Measurements from ENCODE around the gene ATG7.

Gene ATG7

GRCh38 chr3:11363715-11364114 lies 91.5 kb downstream of the ATG7 start:
- no peak overlapping the region for H3K9ac ChIP-seq (ENCODE audit: low read length)
- no peak overlapping the region for H3K27ac ChIP-seq (ENCODE audit: low read depth, low read length)
- peaks cover 8% of the 10 kb centered on the region for H3K4me1 ChIP-seq (ENCODE audit: insufficient read depth, low read length)
- peaks cover 36% of the 10 kb centered on the region for H3K36me3 ChIP-seq (ENCODE audit: insufficient read depth, low read length)
- no peak overlapping the region for H3K4me3 ChIP-seq (ENCODE audit: low read depth in 1 of 2, low read length in 2 of 2)
- no peaks in the 10 kb centered on the region for H3K27me3 ChIP-seq (ENCODE audit: control insufficient read depth in 1 of 2, insufficient read depth in 2 of 2, low read length in 2 of 2)
- no peaks in the 10 kb centered on the region for H3K9me3 ChIP-seq (ENCODE audit: low read length)

- peaks cover 35% of the 10 kb centered on the region for H3K36me3 ChIP-seq (ENCODE audit: insufficient read depth, low read length)
- no peak overlapping the region for H3K27ac ChIP-seq (ENCODE audit: low read depth, low read length)
- no peak overlapping the region for H3K4me3 ChIP-seq (ENCODE audit: low read depth in 1 of 2, low read length in 2 of 2)
- no peak overlapping the region for H3K9ac ChIP-seq (ENCODE audit: low read length)
- peaks cover 8% of the 10 kb centered on the region for H3K4me1 ChIP-seq (ENCODE audit: insufficient read depth, low read length)
- no peaks in the 10 kb centered on the region for H3K9me3 ChIP-seq (ENCODE audit: low read length)
- H3K27me3 ChIP-seq (ENCODE audit: control insufficient read depth in 1 of 2, insufficient read depth in 2 of 2, low read length in 2 of 2), result no peaks in the 10 kb centered on the region
Measured at GRCh38 chr3:11364181-11364580, 92.0 kb downstream of the ATG7 start.

- peaks cover 27% of the 10 kb centered on the region for H3K36me3 ChIP-seq (ENCODE audit: insufficient read depth, low read length)
- peaks cover 14% of the 10 kb centered on the region for H3K4me1 ChIP-seq (ENCODE audit: insufficient read depth, low read length)
- H3K4me3 ChIP-seq (ENCODE audit: low read depth in 1 of 2, low read length in 2 of 2), result no peak overlapping the region
- no peaks in the 10 kb centered on the region for H3K27me3 ChIP-seq (ENCODE audit: control insufficient read depth in 1 of 2, insufficient read depth in 2 of 2, low read length in 2 of 2)
- H3K9me3 ChIP-seq (ENCODE audit: low read length), result no peaks in the 10 kb centered on the region
- H3K27ac ChIP-seq (ENCODE audit: low read depth, low read length), result no peak overlapping the region
- no peak overlapping the region for H3K9ac ChIP-seq (ENCODE audit: low read length)
Measured at GRCh38 chr3:11367143-11367693, 95.0 kb downstream of the ATG7 start.

GRCh38 chr3:11370191-11370590 lies 98.0 kb downstream of the ATG7 start:
- Histone ChIP-seq H3K36me3 (ENCODE audit: insufficient read depth, low read length) (peaks cover 9% of the 10 kb centered on the region), H3K27ac (ENCODE audit: low read depth, low read length) (no peak overlapping the region), H3K4me3 (ENCODE audit: low read depth in 1 of 2, low read length in 2 of 2) (no peak overlapping the region), H3K9me3 (ENCODE audit: low read length) (no peaks in the 10 kb centered on the region), H3K9ac (ENCODE audit: low read length) (no peak overlapping the region), H3K27me3 (ENCODE audit: control insufficient read depth in 1 of 2, insufficient read depth in 2 of 2, low read length in 2 of 2) (no peaks in the 10 kb centered on the region), H3K4me1 (ENCODE audit: insufficient read depth, low read length) (peaks cover 14% of the 10 kb centered on the region)

GRCh38 chr3:11370966-11371365 lies 98.8 kb downstream of the ATG7 start:
- no peak overlapping the region for H3K27ac ChIP-seq (ENCODE audit: low read depth, low read length)
- no peaks in the 10 kb centered on the region for H3K9me3 ChIP-seq (ENCODE audit: low read length)
- H3K4me1 ChIP-seq (ENCODE audit: insufficient read depth, low read length), result peaks cover 14% of the 10 kb centered on the region
- no peak overlapping the region for H3K4me3 ChIP-seq (ENCODE audit: low read depth in 1 of 2, low read length in 2 of 2)
- H3K36me3 ChIP-seq (ENCODE audit: insufficient read depth, low read length), result peaks cover 5% of the 10 kb centered on the region
- no peaks in the 10 kb centered on the region for H3K27me3 ChIP-seq (ENCODE audit: control insufficient read depth in 1 of 2, insufficient read depth in 2 of 2, low read length in 2 of 2)
- H3K9ac ChIP-seq (ENCODE audit: low read length), result no peak overlapping the region

GRCh38 chr3:11371747-11372146 lies 99.5 kb downstream of the ATG7 start:
- no peak overlapping the region for H3K9ac ChIP-seq (ENCODE audit: low read length)
- no peak overlapping the region for H3K4me3 ChIP-seq (ENCODE audit: low read depth in 1 of 2, low read length in 2 of 2)
- H3K36me3 ChIP-seq (ENCODE audit: insufficient read depth, low read length), result peaks cover 5% of the 10 kb centered on the region
- H3K27ac ChIP-seq (ENCODE audit: low read depth, low read length), result no peak overlapping the region
- H3K27me3 ChIP-seq (ENCODE audit: control insufficient read depth in 1 of 2, insufficient read depth in 2 of 2, low read length in 2 of 2), result no peaks in the 10 kb centered on the region
- H3K4me1 ChIP-seq (ENCODE audit: insufficient read depth, low read length), result peaks cover 8% of the 10 kb centered on the region
- no peaks in the 10 kb centered on the region for H3K9me3 ChIP-seq (ENCODE audit: low read length)

- Histone ChIP-seq H3K9me3 (ENCODE audit: low read length) (no peaks in the 10 kb centered on the region), H3K9ac (ENCODE audit: low read length) (no peak overlapping the region), H3K27me3 (ENCODE audit: control insufficient read depth in 1 of 2, insufficient read depth in 2 of 2, low read length in 2 of 2) (no peaks in the 10 kb centered on the region), H3K4me3 (ENCODE audit: low read depth in 1 of 2, low read length in 2 of 2) (no peak overlapping the region), H3K4me1 (ENCODE audit: insufficient read depth, low read length) (peaks cover 6% of the 10 kb centered on the region), H3K27ac (ENCODE audit: low read depth, low read length) (no peak overlapping the region), H3K36me3 (ENCODE audit: insufficient read depth, low read length) (peaks cover 5% of the 10 kb centered on the region)
Measured at GRCh38 chr3:11373235-11373634, 101.0 kb downstream of the ATG7 start.

GRCh38 chr3:11373654-11374053 lies 101.5 kb downstream of the ATG7 start:
- H3K9ac ChIP-seq (ENCODE audit: low read length), result no peak overlapping the region
- H3K9me3 ChIP-seq (ENCODE audit: low read length), result no peaks in the 10 kb centered on the region
- H3K36me3 ChIP-seq (ENCODE audit: insufficient read depth, low read length), result peaks cover 5% of the 10 kb centered on the region
- no peak overlapping the region for H3K27ac ChIP-seq (ENCODE audit: low read depth, low read length)
- H3K27me3 ChIP-seq (ENCODE audit: control insufficient read depth in 1 of 2, insufficient read depth in 2 of 2, low read length in 2 of 2), result no peaks in the 10 kb centered on the region
- peaks cover 6% of the 10 kb centered on the region for H3K4me1 ChIP-seq (ENCODE audit: insufficient read depth, low read length)
- H3K4me3 ChIP-seq (ENCODE audit: low read depth in 1 of 2, low read length in 2 of 2), result no peak overlapping the region

- Histone ChIP-seq H3K4me3 (ENCODE audit: low read depth in 1 of 2, low read length in 2 of 2) (no peak overlapping the region), H3K27me3 (ENCODE audit: control insufficient read depth in 1 of 2, insufficient read depth in 2 of 2, low read length in 2 of 2) (no peaks in the 10 kb centered on the region), H3K36me3 (ENCODE audit: insufficient read depth, low read length) (peaks cover 5% of the 10 kb centered on the region), H3K4me1 (ENCODE audit: insufficient read depth, low read length) (peaks cover 13% of the 10 kb centered on the region), H3K27ac (ENCODE audit: low read depth, low read length) (no peak overlapping the region), H3K9me3 (ENCODE audit: low read length) (no peaks in the 10 kb centered on the region), H3K9ac (ENCODE audit: low read length) (no peak overlapping the region)
Measured at GRCh38 chr3:11375333-11376088, 103.3 kb downstream of the ATG7 start.

GRCh38 chr3:11377719-11378118 lies 105.5 kb downstream of the ATG7 start:
- peaks cover 5% of the 10 kb centered on the region for H3K36me3 ChIP-seq (ENCODE audit: insufficient read depth, low read length)
- H3K27ac ChIP-seq (ENCODE audit: low read depth, low read length), result no peak overlapping the region
- H3K27me3 ChIP-seq (ENCODE audit: control insufficient read depth in 1 of 2, insufficient read depth in 2 of 2, low read length in 2 of 2), result no peaks in the 10 kb centered on the region
- H3K9ac ChIP-seq (ENCODE audit: low read length), result no peak overlapping the region
- H3K4me1 ChIP-seq (ENCODE audit: insufficient read depth, low read length), result peaks cover 20% of the 10 kb centered on the region
- no peaks in the 10 kb centered on the region for H3K9me3 ChIP-seq (ENCODE audit: low read length)
- no peak overlapping the region for H3K4me3 ChIP-seq (ENCODE audit: low read depth in 1 of 2, low read length in 2 of 2)

GRCh38 chr3:11379238-11379823 lies 107.1 kb downstream of the ATG7 start:
- Histone ChIP-seq H3K27ac (ENCODE audit: low read depth, low read length) (no peak overlapping the region), H3K4me3 (ENCODE audit: low read depth in 1 of 2, low read length in 2 of 2) (no peak overlapping the region), H3K36me3 (ENCODE audit: insufficient read depth, low read length) (peaks cover 2% of the 10 kb centered on the region), H3K4me1 (ENCODE audit: insufficient read depth, low read length) (peaks cover 20% of the 10 kb centered on the region), H3K9me3 (ENCODE audit: low read length) (no peaks in the 10 kb centered on the region), H3K27me3 (ENCODE audit: control insufficient read depth in 1 of 2, insufficient read depth in 2 of 2, low read length in 2 of 2) (no peaks in the 10 kb centered on the region), H3K9ac (ENCODE audit: low read length) (no peak overlapping the region)
